MM.1S (cell line): ENCODE data around the gene COA8.

Source experiments
- DNase-seq: peaks from one replicate; pipeline ENCODE4 v3.0.0-alpha.2; 2015
- H2AFZ ChIP-seq: fragments of 300-600 bp; sonication (generic); 2 replicates; pipeline ENCODE4 v1.6.0; 2016; ENCODE audit warnings: antibody characterized with exemption, low read length
- H3F3A ChIP-seq: fragments of 300-600 bp; sonication (generic); 2 replicates; pipeline ENCODE4 v1.6.1; 2016; ENCODE audit warnings: mild to moderate bottlenecking, antibody characterized with exemption, low read length, moderate library complexity, mixed read lengths; ENCODE audit not compliant: insufficient read depth
- H3K27ac ChIP-seq: fragments of 300-600 bp; sonication (generic); 2 replicates; pipeline ENCODE4 v1.5.1; 2016; ENCODE audit warnings: mild to moderate bottlenecking, low read length
- H3K27me3 ChIP-seq: fragments of 300-600 bp; sonication (generic); replicated peaks from 2 replicates; pipeline ENCODE4 v1.6.0; 2016; ENCODE audit warnings: low read length; ENCODE audit not compliant: insufficient read depth
- H3K36me3 ChIP-seq: fragments of 300-600 bp; sonication (generic); replicated peaks from 2 replicates; pipeline ENCODE4 v1.6.1; 2016; ENCODE audit warnings: mild to moderate bottlenecking, low read length, mixed read lengths; ENCODE audit not compliant: insufficient read depth
- H3K4me1 ChIP-seq: fragments of 300-600 bp; sonication (generic); 2 replicates; pipeline ENCODE4 v1.6.1; 2016; ENCODE audit warnings: low read length, mixed read lengths
- H3K4me2 ChIP-seq: fragments of 300-600 bp; sonication (generic); 2 replicates; pipeline ENCODE4 v1.6.0; 2016; ENCODE audit warnings: low read depth, low read length
- H3K4me3 ChIP-seq: fragments of 300-600 bp; sonication (generic); 2 replicates; pipeline ENCODE4 v1.5.1; 2016; ENCODE audit warnings: low read length, mixed read lengths
- H3K79me2 ChIP-seq: fragments of 300-600 bp; sonication (generic); 2 replicates; pipeline ENCODE4 v1.6.1; 2016; ENCODE audit warnings: mixed run types, low read length, mixed read lengths
- H3K9ac ChIP-seq: fragments of 300-600 bp; sonication (generic); 2 replicates; pipeline ENCODE4 v1.6.1; 2016; ENCODE audit warnings: low read length, mixed read lengths
- H3K9me2 ChIP-seq: fragments of 300-600 bp; sonication (generic); replicated peaks from 2 replicates; pipeline ENCODE4 v1.6.1; 2016; ENCODE audit warnings: mild to moderate bottlenecking, low read length, mixed read lengths; ENCODE audit not compliant: insufficient read depth
- H3K9me3 ChIP-seq: fragments of 300-600 bp; sonication (generic); replicated peaks from 2 replicates; pipeline ENCODE4 v1.6.1; 2016; ENCODE audit warnings: mild to moderate bottlenecking, low read length, mixed read lengths; ENCODE audit not compliant: insufficient read depth
- H4K20me1 ChIP-seq: fragments of 300-600 bp; sonication (generic); 2 replicates; pipeline ENCODE4 v1.6.1; 2016; ENCODE audit warnings: mild to moderate bottlenecking, low read length, moderate library complexity, mixed read lengths; ENCODE audit not compliant: insufficient read depth
- CTCF ChIP-seq: fragments of 300-600 bp; sonication (generic); IDR thresholded peaks from 2 replicates; pipeline ENCODE4 v1.5.1; 2016; ENCODE audit warnings: antibody characterized with exemption, low read length, mixed read lengths
- EZH2 ChIP-seq: fragments of 300-600 bp; sonication (generic); optimal IDR thresholded peaks from 2 replicates; pipeline ENCODE3; 2017; ENCODE audit warnings: low read depth, mild to moderate bottlenecking, antibody characterized with exemption, low read length, mixed read lengths
- EZH2phosphoT487 ChIP-seq: fragments of 300-600 bp; sonication (generic); IDR thresholded peaks from 2 replicates; pipeline ENCODE4 v1.6.1; 2018; ENCODE audit warnings: antibody characterized with exemption, low read length

The COA8 gene

GRCh38 chr14:103555559-103556337 lies 7.0 kb upstream of the COA8 start:
- H3K9ac ChIP-seq, result no peak overlapping the region
- H2AFZ ChIP-seq, result no peak overlapping the region
- TF ChIP-seq CTCF (no peak), EZH2phosphoT487 (no peak), EZH2 (no peak)
- H3K27ac ChIP-seq, result no peak overlapping the region
- H3K4me1 ChIP-seq, result no peaks in the 10 kb centered on the region
- H3K36me3 ChIP-seq, result no peaks in the 10 kb centered on the region
- H3K9me3 ChIP-seq, result no peaks in the 10 kb centered on the region
- H3F3A ChIP-seq, result no peaks in the 10 kb centered on the region
- DNase-seq, result no peak
- H3K79me2 ChIP-seq, result peaks cover 33% of the 10 kb centered on the region
- H3K27me3 ChIP-seq, result no peaks in the 10 kb centered on the region
- H3K4me3 ChIP-seq, result no peak overlapping the region
- H4K20me1 ChIP-seq, result 0 out of 2 replicates have a peak, but pooled peaks cover 3% of the 10 kb centered on the region
- no peak overlapping the region for H3K4me2 ChIP-seq
- H3K9me2 ChIP-seq, result no peaks in the 10 kb centered on the region

- no peak overlapping the region for H3K27ac ChIP-seq
- no peak overlapping the region for H3K4me3 ChIP-seq
- no peak overlapping the region for H3K9ac ChIP-seq
- 0 out of 2 replicates have a peak, but pooled peaks cover 3% of the 10 kb centered on the region for H4K20me1 ChIP-seq
- H3K4me2 ChIP-seq, result no peak overlapping the region
- H3F3A ChIP-seq, result no peaks in the 10 kb centered on the region
- no peaks in the 10 kb centered on the region for H3K36me3 ChIP-seq
- no peaks in the 10 kb centered on the region for H3K9me2 ChIP-seq
- TF ChIP-seq EZH2, result no peak
- TF ChIP-seq CTCF, result no peak
- no peak for TF ChIP-seq EZH2phosphoT487
- no peaks in the 10 kb centered on the region for H3K27me3 ChIP-seq
- H3K4me1 ChIP-seq, result no peaks in the 10 kb centered on the region
- H3K9me3 ChIP-seq, result no peaks in the 10 kb centered on the region
- no peak for DNase-seq
- H2AFZ ChIP-seq, result no peak overlapping the region
- H3K79me2 ChIP-seq, result peaks cover 48% of the 10 kb centered on the region
Measured at GRCh38 chr14:103556946-103557758, 5.6 kb upstream of the COA8 start.

GRCh38 chr14:103558071-103558882 lies 4.5 kb upstream of the COA8 start:
- Histone ChIP-seq H3K27me3 (no peaks in the 10 kb centered on the region), H3K9ac (no peak overlapping the region), H4K20me1 (0 out of 2 replicates have a peak, but pooled peaks cover 3% of the 10 kb centered on the region), H2AFZ (no peak overlapping the region), H3K27ac (no peak overlapping the region), H3K79me2 (peaks cover 55% of the 10 kb centered on the region), H3K4me3 (no peak overlapping the region), H3K9me3 (no peaks in the 10 kb centered on the region), H3K9me2 (no peaks in the 10 kb centered on the region), H3K4me2 (no peak overlapping the region), H3K36me3 (no peaks in the 10 kb centered on the region), H3K4me1 (no peaks in the 10 kb centered on the region), H3F3A (no peaks in the 10 kb centered on the region)
- DNase-seq, result no peak
- TF ChIP-seq CTCF (no peak), EZH2phosphoT487 (no peak), EZH2 (no peak)
